Upper lobe of left lung (tissue), 4 donors: ENCODE measurements around the gene TVP23C.

Source experiments
- CTCF ChIP-seq, 6 experiments: fragments of 450-650 bp in 4 of 6; fragments of 200-600 bp in 2 of 6; sonication (generic) in 2 of 6; IDR thresholded peaks; one replicate each; pipeline ENCODE4 v1.5.1; 2016 to 2019; ENCODE audit warnings: antibody characterized with exemption in 6 of 6
- POLR2A ChIP-seq, 4 donors: fragments of 450-650 bp; IDR thresholded peaks; one replicate each; pipeline ENCODE4 v1.5.1; 2016 to 2017; ENCODE audit warnings: antibody characterized with exemption in 4 of 4, mild to moderate bottlenecking in 2 of 4
- POLR2AphosphoS5 ChIP-seq, 2 donors: sonication (generic); formaldehyde crosslinking; IDR thresholded peaks; one replicate each; pipeline ENCODE4 v1.5.1; 2017; ENCODE audit warnings: antibody characterized with exemption in 2 of 2

GRCh38 chr17:15470536-15470935 lies 92.7 kb downstream of the TVP23C start:
- TF ChIP-seq POLR2AphosphoS5 (IDR thresholded peaks at IDR 0.05) (no peak), CTCF (IDR thresholded peaks at IDR 0.05) (no peak), POLR2A (IDR thresholded peaks at IDR 0.05) (no peak)
